PC-3 (cell line): ENCODE measurements around the gene SMTNL1. TPM values are rescaled to one million over a fixed set of nuclear protein-coding genes. Genes with fewer than 3 reads are reported as not detected.

Experiments used
- ATAC-seq: fragments of 200-7000 bp; cut with Tn5 transposase; 2 replicates; pipeline ENCODE4 v1.9.1; 2020; ENCODE audit warnings: mild to moderate bottlenecking, moderate library complexity
- BruUV-seq: library from RNA; stranded (reverse); fragments of 400-500 nt; replicated peaks from 2 replicates; lab custom pipeline; 2021; lab: Mats Ljungman, UMichigan
- CTCF ChIA-PET: fragments of 300-600 bp; sonication (Branson Sonifier 250); formaldehyde crosslinking; loops from one replicate; lab custom pipeline; 2022; ENCODE audit warnings: antibody characterized with exemption; lab: Charles Lee
- POLR2A ChIA-PET: fragments of 300-600 bp; sonication (Branson Sonifier 250); formaldehyde crosslinking; loops from one replicate; lab custom pipeline; 2022; ENCODE audit warnings: antibody characterized with exemption; ENCODE audit not compliant: unreplicated experiment; lab: Charles Lee
- DNase-seq: peaks from one replicate; pipeline ENCODE4 v3.0.0-alpha.2; 2015
- H2AFZ ChIP-seq: fragments of 300-600 bp; sonication (generic); 2 replicates; pipeline ENCODE4 v1.6.0; 2016; ENCODE audit warnings: antibody characterized with exemption, low read length
- H3F3A ChIP-seq: fragments of 300-600 bp; sonication (generic); one replicate; pipeline ENCODE4 v1.6.0; 2017; ENCODE audit warnings: antibody characterized with exemption, low read length, control low read depth, mild to moderate bottlenecking; ENCODE audit not compliant: unreplicated experiment
- H3K27ac ChIP-seq: fragments of 300-600 bp; sonication (generic); 2 replicates; pipeline ENCODE4 v1.5.1; 2016; ENCODE audit warnings: mild to moderate bottlenecking, low read length
- H3K27me3 ChIP-seq: fragments of 300-600 bp; sonication (generic); 2 replicates; pipeline ENCODE4 v1.6.1; 2016; ENCODE audit warnings: low read length, mixed read lengths
- H3K36me3 ChIP-seq: fragments of 300-600 bp; sonication (generic); 2 replicates; pipeline ENCODE4 v1.6.1; 2016; ENCODE audit warnings: low read depth, mixed run types, low read length, mixed read lengths
- H3K4me1 ChIP-seq: fragments of 300-600 bp; sonication (generic); 2 replicates; pipeline ENCODE4 v1.5.1; 2016; ENCODE audit warnings: low read length; ENCODE audit not compliant: insufficient read depth
- H3K4me2 ChIP-seq: fragments of 300-600 bp; sonication (generic); 2 replicates; pipeline ENCODE4 v1.6.0; 2016; ENCODE audit warnings: low read length
- H3K4me3 ChIP-seq: fragments of 300-600 bp; sonication (generic); 2 replicates; pipeline ENCODE4 v1.5.1; 2016; ENCODE audit warnings: mild to moderate bottlenecking, low read length, mixed read lengths
- H3K79me2 ChIP-seq: fragments of 300-600 bp; sonication (generic); 2 replicates; pipeline ENCODE4 v1.6.1; 2017; ENCODE audit warnings: low read length, mixed read lengths
- H3K9ac ChIP-seq: fragments of 300-600 bp; sonication (generic); 2 replicates; pipeline ENCODE4 v1.6.0; 2016; ENCODE audit warnings: mild to moderate bottlenecking, low read length
- H3K9me2 ChIP-seq: fragments of 300-600 bp; sonication (generic); replicated peaks from 2 replicates; pipeline ENCODE4 v1.6.1; 2016; ENCODE audit warnings: mixed run types, low read length, mixed read lengths
- H3K9me3 ChIP-seq: fragments of 300-600 bp; sonication (generic); 2 replicates; pipeline ENCODE4 v1.6.1; 2016; ENCODE audit warnings: low read length, mixed read lengths
- H4K20me1 ChIP-seq: fragments of 300-600 bp; sonication (generic); 2 replicates; pipeline ENCODE4 v1.6.1; 2016; ENCODE audit warnings: low read length, mixed read lengths
- EZH2 ChIP-seq: fragments of 300-600 bp; sonication (generic); IDR thresholded peaks from one replicate; pipeline ENCODE4 v1.6.1; 2017; ENCODE audit warnings: antibody characterized with exemption, mild to moderate bottlenecking, low read length; ENCODE audit not compliant: unreplicated experiment
- EZH2phosphoT487 ChIP-seq: fragments of 300-600 bp; sonication (generic); IDR thresholded peaks from 2 replicates; pipeline ENCODE4 v1.6.1; 2018; ENCODE audit warnings: mild to moderate bottlenecking, antibody characterized with exemption, low read length, borderline replicate concordance
- intact Hi-C: fragments of 100-400 bp; cut with micrococcal nuclease; formaldehyde crosslinking; loops from 2 replicates; pipeline ENCODE4 v1.9.0; 2023
- total RNA-seq: library from RNA; depleted of rRNA; stranded (reverse); fragments of >200 nt; gene quantifications from 2 replicates; pipeline ENCODE4 v1.2.3, GENCODE V29; 2014
- TF ChIP-seq, protein P1 (sequence below): fragments of 300-600 bp; sonication (generic); conservative IDR thresholded peaks from 2 replicates; pipeline ENCODE4 v1.5.1; 2017; ENCODE audit warnings: antibody characterized with exemption, low read depth, mild to moderate bottlenecking, low read length

The SMTNL1 gene
- total RNA-seq, 1 experiment from 2014 or later: not detected

- H3K9ac ChIP-seq: no peak overlapping the region
- CTCF ChIA-PET: no interaction called here
- no peaks in the 10 kb centered on the region for H3K27me3 ChIP-seq
- H3K4me2 ChIP-seq: peak overlapping the region; percentile 46
- H3K9me2 ChIP-seq: no peaks in the 10 kb centered on the region
- ATAC-seq (peak; percentile 16), DNase-seq (peak; percentile 41)
- POLR2A ChIA-PET: no interaction called here
- no peaks in the 10 kb centered on the region for H3K9me3 ChIP-seq
- H3F3A ChIP-seq: no peaks in the 10 kb centered on the region
- TF ChIP-seq EZH2phosphoT487: no peak
- TF ChIP-seq, protein P1, sequence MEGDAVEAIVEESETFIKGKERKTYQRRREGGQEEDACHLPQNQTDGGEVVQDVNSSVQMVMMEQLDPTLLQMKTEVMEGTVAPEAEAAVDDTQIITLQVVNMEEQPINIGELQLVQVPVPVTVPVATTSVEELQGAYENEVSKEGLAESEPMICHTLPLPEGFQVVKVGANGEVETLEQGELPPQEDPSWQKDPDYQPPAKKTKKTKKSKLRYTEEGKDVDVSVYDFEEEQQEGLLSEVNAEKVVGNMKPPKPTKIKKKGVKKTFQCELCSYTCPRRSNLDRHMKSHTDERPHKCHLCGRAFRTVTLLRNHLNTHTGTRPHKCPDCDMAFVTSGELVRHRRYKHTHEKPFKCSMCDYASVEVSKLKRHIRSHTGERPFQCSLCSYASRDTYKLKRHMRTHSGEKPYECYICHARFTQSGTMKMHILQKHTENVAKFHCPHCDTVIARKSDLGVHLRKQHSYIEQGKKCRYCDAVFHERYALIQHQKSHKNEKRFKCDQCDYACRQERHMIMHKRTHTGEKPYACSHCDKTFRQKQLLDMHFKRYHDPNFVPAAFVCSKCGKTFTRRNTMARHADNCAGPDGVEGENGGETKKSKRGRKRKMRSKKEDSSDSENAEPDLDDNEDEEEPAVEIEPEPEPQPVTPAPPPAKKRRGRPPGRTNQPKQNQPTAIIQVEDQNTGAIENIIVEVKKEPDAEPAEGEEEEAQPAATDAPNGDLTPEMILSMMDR: no peak
- TF ChIP-seq EZH2: no peak
- H3K4me1 ChIP-seq: peaks cover 20% of the 10 kb centered on the region
- peak overlapping the region; percentile 32; the same call in 1 of the 2 replicates for H3K4me3 ChIP-seq
- peak overlapping the region; percentile 35; the same call in 1 of the 2 replicates for H2AFZ ChIP-seq
- no peaks in the 10 kb centered on the region for H3K36me3 ChIP-seq
- H3K79me2 ChIP-seq: no peaks in the 10 kb centered on the region
- BruUV-seq: TSS peak; percentile 81
- intact Hi-C loops: no loop called here
- H4K20me1 ChIP-seq: no peaks in the 10 kb centered on the region
- H3K27ac ChIP-seq: no peak overlapping the region
Measured at GRCh38 chr11:57566005-57566904, 28.9 kb downstream of the SMTNL1 start.

DNA sequence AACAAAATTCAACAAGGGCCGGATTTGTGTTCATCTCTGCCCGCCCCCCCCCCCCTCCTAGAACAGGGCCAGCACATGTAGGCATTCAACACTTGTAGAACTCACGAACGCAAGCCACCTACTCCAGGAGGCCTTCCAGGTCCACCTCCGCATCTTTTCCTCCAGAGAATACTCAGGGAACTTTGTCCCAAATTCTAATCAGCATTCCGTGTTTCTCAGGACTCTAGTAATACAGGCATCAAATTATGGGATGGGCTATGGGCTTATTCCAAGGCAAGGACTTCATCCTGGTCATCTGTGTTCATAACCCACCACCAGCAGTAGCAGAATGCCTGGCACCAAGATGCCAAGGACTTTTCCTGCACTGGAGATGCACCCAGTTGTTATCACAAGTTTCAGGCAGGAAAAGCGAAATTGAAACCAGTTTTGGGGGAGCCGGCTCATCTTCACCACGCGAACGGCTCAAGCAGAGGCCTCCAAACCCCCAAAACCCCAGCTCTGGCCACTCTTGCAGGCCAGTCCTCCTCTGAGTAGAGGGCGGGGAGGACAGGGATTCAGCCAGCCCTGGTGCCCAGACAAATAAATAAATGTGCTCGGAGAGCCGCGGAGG, 29.6 kb downstream of the SMTNL1 start:
- H3K79me2 ChIP-seq: no peaks in the 10 kb centered on the region
- BruUV-seq: TSS peak; percentile 83
- H3K4me3 ChIP-seq: peak overlapping the region; percentile 98
- ChIA-PET POLR2A (no interaction called here), CTCF (interaction anchor here (1.9 kb wide), 1 partner anchor 77 kb away, joined by 23 read pairs; no protein-coding TSS in a partner anchor)
- H3K9me2 ChIP-seq: no peaks in the 10 kb centered on the region
- no peaks in the 10 kb centered on the region for H3K36me3 ChIP-seq
- H3K27me3 ChIP-seq: no peaks in the 10 kb centered on the region
- H2AFZ ChIP-seq: peak overlapping the region; percentile 100
- no peaks in the 10 kb centered on the region for H3K9me3 ChIP-seq
- no peaks in the 10 kb centered on the region for H4K20me1 ChIP-seq
- DNase-seq (peak; percentile 6), ATAC-seq (peak; percentile 41)
- no peak for TF ChIP-seq EZH2phosphoT487
- TF ChIP-seq, protein P1: no peak
- TF ChIP-seq EZH2: no peak
- H3K27ac ChIP-seq: no peak overlapping the region
- intact Hi-C loops: no loop called here
- peak overlapping the region; percentile 43 for H3K9ac ChIP-seq
- peaks cover 20% of the 10 kb centered on the region for H3K4me1 ChIP-seq
- H3F3A ChIP-seq: no peaks in the 10 kb centered on the region
- H3K4me2 ChIP-seq: peak overlapping the region; percentile 100
